H1 (cell line): ENCODE measurements around the gene FHIT. TPM values are rescaled to one million over a fixed set of nuclear protein-coding genes. Genes with fewer than 3 reads are reported as not detected.

Source experiments
- CTCF ChIA-PET: fragments of 300-600 bp; sonication (Branson Sonifier 250); formaldehyde crosslinking; loops from one replicate; lab custom pipeline; 2021; ENCODE audit not compliant: partially characterized antibody; lab: Charles Lee
- POLR2A ChIA-PET: fragments of 300-600 bp; sonication (Branson Sonifier 250); formaldehyde crosslinking; loops from one replicate; lab custom pipeline; 2021; ENCODE audit warnings: inconsistent platforms; ENCODE audit not compliant: partially characterized antibody; lab: Charles Lee
- DNase-seq, 2 experiments: peaks; one replicate each; pipeline versions ENCODE4 v3.0.0 to v3.0.0-alpha.2; 2010 to 2022; ENCODE audit warnings: low spot score in 2 of 2, low read depth in 1 of 2, mixed read lengths in 1 of 2
- FAIRE-seq: peaks from 2 replicates; lab custom pipeline; 2011; peaks lifted over from hg19 to GRCh38; lab: Jason Lieb, UNC
- H2AFZ ChIP-seq: 2 replicates; pipeline ENCODE4 v1.8.1; 2012; ENCODE audit warnings: low read length, inconsistent platforms
- H2AK5ac ChIP-seq: 2 replicates; pipeline ENCODE4 v1.6.1; 2013; ENCODE audit warnings: low read depth, low read length
- H2BK120ac ChIP-seq: replicated peaks from 2 replicates; pipeline ENCODE3; 2013; ENCODE audit warnings: low read depth, low read length, inconsistent platforms
- H2BK12ac ChIP-seq: 2 replicates; pipeline ENCODE4 v1.6.1; 2013; ENCODE audit warnings: low read depth, low read length
- H2BK15ac ChIP-seq: 2 replicates; pipeline ENCODE4 v1.6.1; 2013; ENCODE audit warnings: low read length
- H2BK20ac ChIP-seq: 2 replicates; pipeline ENCODE4 v1.6.1; 2013; ENCODE audit warnings: low read length
- H2BK5ac ChIP-seq: 2 replicates; pipeline ENCODE4 v1.6.1; 2013; ENCODE audit warnings: low read depth, low read length
- H3K14ac ChIP-seq: 2 replicates; pipeline ENCODE4 v1.6.1; 2013; ENCODE audit warnings: inconsistent platforms; ENCODE audit not compliant: insufficient read length
- H3K18ac ChIP-seq: 2 replicates; pipeline ENCODE4 v1.6.1; 2013; ENCODE audit warnings: low read length; ENCODE audit errors: extremely low read depth
- H3K23ac ChIP-seq: 2 replicates; pipeline ENCODE4 v1.6.1; 2013; ENCODE audit warnings: inconsistent platforms; ENCODE audit not compliant: insufficient read length
- H3K23me2 ChIP-seq: 2 replicates; pipeline ENCODE4 v1.6.1; 2013; ENCODE audit warnings: low read depth, low read length
- H3K27ac ChIP-seq: 2 replicates; pipeline ENCODE4 v1.6.1; 2011; ENCODE audit warnings: low read depth, low read length, inconsistent platforms
- H3K27me3 ChIP-seq, 4 experiments: replicated peaks in 1 of 4; 1 replicate in 1 of 4; 2 replicates in 3 of 4; pipeline versions ENCODE4 v1.6.1 to v1.8.1; 2011 to 2013; ENCODE audit warnings: low read length in 3 of 4, mild to moderate bottlenecking in 3 of 4, inconsistent platforms in 2 of 4, mixed read lengths in 2 of 4, moderate library complexity in 1 of 4; ENCODE audit not compliant: control insufficient read depth in 3 of 4, insufficient read depth in 3 of 4; ENCODE audit errors: extremely low read depth in 1 of 4
- H3K36me3 ChIP-seq, 4 experiments: 2 replicates each; pipeline versions ENCODE4 v1.6.1 to v1.8.1; 2011 to 2013; ENCODE audit warnings: mild to moderate bottlenecking in 4 of 4, low read length in 3 of 4, moderate library complexity in 2 of 4, control low read depth in 1 of 4, inconsistent platforms in 1 of 4; ENCODE audit not compliant: insufficient read depth in 4 of 4, control insufficient read depth in 2 of 4
- H3K4ac ChIP-seq: replicated peaks from 2 replicates; pipeline ENCODE3; 2013; ENCODE audit warnings: low read length, low read depth, mixed read lengths, inconsistent platforms; ENCODE audit not compliant: insufficient read length
- H3K4me1 ChIP-seq, 4 experiments: replicated peaks in 1 of 4; 1 replicate in 1 of 4; 2 replicates in 3 of 4; pipeline versions ENCODE4 v1.6.1 to v1.8.1; 2011 to 2013; ENCODE audit warnings: low read length in 3 of 4, inconsistent platforms in 2 of 4, mixed read lengths in 1 of 4; ENCODE audit not compliant: insufficient read depth in 4 of 4, control insufficient read depth in 3 of 4
- H3K4me2 ChIP-seq, 2 experiments: 2 replicates each; pipeline versions ENCODE4 v1.6.1 to v1.8.1; 2011 to 2013; ENCODE audit warnings: low read depth in 2 of 2, low read length in 2 of 2, control low read depth in 1 of 2, inconsistent platforms in 1 of 2, mild to moderate bottlenecking in 1 of 2; ENCODE audit not compliant: insufficient read depth in 1 of 2
- H3K4me3 ChIP-seq, 4 experiments: fragments of 200-600, 300-600 bp in 1 of 4; sonication (generic), shearing (Covaris generic), sonication (Bioruptor Twin) in 1 of 4; 2 replicates each; pipeline versions ENCODE4 v1.5.1 to v1.8.1; 2011 to 2016; ENCODE audit warnings: low read length in 4 of 4, low read depth in 3 of 4, control low read depth in 2 of 4, inconsistent platforms in 2 of 4, mild to moderate bottlenecking in 2 of 4, mixed read lengths in 1 of 4, moderate library complexity in 1 of 4; ENCODE audit not compliant: insufficient read depth in 2 of 4; ENCODE audit errors: extremely low read depth in 1 of 4
- H3K56ac ChIP-seq: replicated peaks from 2 replicates; pipeline ENCODE3; 2013; ENCODE audit warnings: low read depth, mild to moderate bottlenecking, mixed read lengths, low read length, inconsistent platforms; ENCODE audit not compliant: insufficient read length
- H3K79me1 ChIP-seq: 2 replicates; pipeline ENCODE4 v1.6.1; 2013; ENCODE audit warnings: low read depth, low read length, control low read depth
- H3K79me2 ChIP-seq, 2 experiments: 2 replicates each; pipeline versions ENCODE4 v1.6.1 to v1.8.1; 2012 to 2013; ENCODE audit warnings: low read length in 2 of 2, mild to moderate bottlenecking in 2 of 2, inconsistent platforms in 1 of 2; ENCODE audit not compliant: insufficient read depth in 2 of 2, control insufficient read depth in 1 of 2
- H3K9ac ChIP-seq, 4 experiments: replicated peaks in 1 of 4; 1 replicate in 1 of 4; 2 replicates in 3 of 4; pipeline versions ENCODE4 v1.6.1 to v1.8.1; 2011 to 2013; ENCODE audit warnings: low read depth in 3 of 4, low read length in 3 of 4, control low read depth in 2 of 4, mild to moderate bottlenecking in 2 of 4, moderate library complexity in 2 of 4, inconsistent platforms in 1 of 4; ENCODE audit errors: extremely low read depth in 1 of 4
- H3K9me3 ChIP-seq, 2 experiments: 2 replicates each; pipeline versions ENCODE4 v1.6.1 to v1.8.1; 2012 to 2013; ENCODE audit warnings: mild to moderate bottlenecking in 2 of 2, moderate library complexity in 2 of 2, control low read depth in 1 of 2, inconsistent platforms in 1 of 2, low read depth in 1 of 2, low read length in 1 of 2, mixed read lengths in 1 of 2; ENCODE audit not compliant: insufficient read depth in 2 of 2
- H4K20me1 ChIP-seq, 2 experiments: replicated peaks in 1 of 2; 2 replicates each; pipeline versions ENCODE3 to v1.8.1; 2011 to 2013; ENCODE audit warnings: inconsistent platforms in 2 of 2, low read length in 2 of 2, mild to moderate bottlenecking in 1 of 2; ENCODE audit not compliant: insufficient read depth in 2 of 2, control insufficient read depth in 1 of 2
- H4K5ac ChIP-seq: 2 replicates; pipeline ENCODE4 v1.6.1; 2013; ENCODE audit warnings: low read length, low read depth, mixed read lengths, inconsistent platforms; ENCODE audit not compliant: insufficient read length
- H4K8ac ChIP-seq: 2 replicates; pipeline ENCODE4 v1.8.0; 2013; ENCODE audit warnings: mild to moderate bottlenecking, moderate library complexity, low read length, inconsistent platforms; ENCODE audit not compliant: insufficient read depth; ENCODE audit errors: extremely low read depth
- H4K91ac ChIP-seq: replicated peaks from 2 replicates; pipeline ENCODE3; 2013; ENCODE audit warnings: low read length, mixed read lengths, inconsistent platforms; ENCODE audit not compliant: insufficient read length
- CREB1 ChIP-seq: IDR thresholded peaks from 2 replicates; pipeline ENCODE4 v1.6.1; 2012; ENCODE audit warnings: inconsistent platforms
- MAFK ChIP-seq: IDR thresholded peaks from 2 replicates; pipeline ENCODE4 v1.6.1; 2012; ENCODE audit warnings: low read depth, mild to moderate bottlenecking, improper control_type of control experiment, low read length
- RFX5 ChIP-seq: IDR thresholded peaks from 2 replicates; pipeline ENCODE4 v1.6.1; 2011; ENCODE audit warnings: low read depth, low read length, improper control_type of control experiment, borderline replicate concordance
- polyA plus RNA-seq, 7 experiments: library from polyadenylated mRNA; depleted of rRNA in 3 of 7; stranded (reverse) in 5 of 7; unstranded in 2 of 7; fragments of >200 nt in 5 of 7; fragments of 200-250 nt in 2 of 7; gene quantifications; 1 replicate in 5 of 7; 2 replicates in 1 of 7; 4 replicates in 1 of 7; pipeline versions ENCODE4 v1.2.1 to v1.2.3, GENCODE V29; 2011 to 2013; ENCODE audit warnings: missing spikeins in 2 of 7, mixed read lengths in 2 of 7
- total RNA-seq: library from RNA; stranded (reverse); fragmentation: NEBNext Ultra II Directional; extraction: Animal tissue kit (Norgen Biotek cat#: 25700); gene quantifications from 2 replicates; pipeline ENCODE4 v1.2.1, GENCODE V29; 2021

Gene FHIT
- total and polyA plus RNA-seq, 2 of the 8 experiments (the other 6 are each of a cell fraction or from before 2014, with no cell fraction given), result 1.2 to 3.2 TPM

DNA sequence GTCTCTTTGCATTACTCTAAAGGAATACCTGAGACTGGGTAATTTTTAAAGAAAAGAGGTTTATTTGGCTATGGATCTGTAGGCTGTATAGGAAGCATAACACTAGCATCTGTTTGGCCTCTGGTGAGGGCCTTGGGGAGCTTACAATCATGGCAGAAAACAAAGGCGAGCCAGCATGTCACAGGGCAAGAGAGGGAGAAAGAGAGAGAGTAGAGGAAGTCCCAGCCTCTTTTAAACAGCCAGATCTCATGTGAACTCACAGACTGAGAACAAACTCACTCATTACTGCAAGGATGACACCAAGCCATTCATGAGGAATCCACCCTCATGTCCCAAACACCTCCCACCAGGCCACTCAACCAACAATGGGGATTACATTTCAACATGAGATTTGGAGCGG is 974.6 kb downstream of the FHIT start (continued):
- TF ChIP-seq RFX5, result no peak

DNA sequence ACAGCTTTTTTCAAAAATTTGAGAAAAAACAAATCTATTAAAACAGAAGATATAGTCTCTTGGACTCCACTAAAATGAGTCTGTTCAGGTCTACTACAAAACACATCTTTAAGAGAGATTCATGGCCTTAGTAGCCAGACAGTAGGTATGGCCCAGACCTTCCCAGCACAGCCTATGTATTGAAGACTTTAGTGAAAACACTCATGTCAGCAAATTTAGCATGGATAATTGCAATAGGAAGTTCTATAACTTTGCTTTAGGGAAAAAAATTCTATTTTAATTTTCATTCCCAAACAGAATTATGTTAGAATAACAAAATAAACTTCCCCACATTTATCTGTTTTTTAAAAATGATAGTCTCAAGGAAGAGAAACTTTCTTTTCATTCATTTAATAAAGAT is 976.6 kb downstream of the FHIT start:
- Histone ChIP-seq H2BK120ac (no peak overlapping the region), H3K79me1 (no peaks in the 10 kb centered on the region), H2BK15ac (no peak overlapping the region), H3K79me2 (no peaks in the 10 kb centered on the region), H3K27me3 (no peaks in the 10 kb centered on the region), H4K8ac (no peak overlapping the region), H2AK5ac (no peak overlapping the region), H3K23me2 (no peaks in the 10 kb centered on the region), H3K56ac (no peak overlapping the region), H3K4me2 (no peak overlapping the region), H4K5ac (no peak overlapping the region), H3K4me3 (no peak overlapping the region), H3K9me3 (no peaks in the 10 kb centered on the region), H3K23ac (no peak overlapping the region), H2BK20ac (no peak overlapping the region), H2BK12ac (no peak overlapping the region), H4K91ac (no peak overlapping the region), H2AFZ (no peak overlapping the region), H3K18ac (no peak overlapping the region), H3K14ac (no peak overlapping the region), H2BK5ac (no peak overlapping the region), H3K4ac (no peak overlapping the region), H4K20me1 (no peaks in the 10 kb centered on the region), H3K4me1 (peaks cover 0 to 3% (median 1%) of the 10 kb centered on the region in 4 experiments; a peak in 2 of 7 replicates), H3K9ac (no peak overlapping the region), H3K36me3 (no peaks in the 10 kb centered on the region), H3K27ac (no peak overlapping the region)
- ChIA-PET CTCF (interaction anchor here (0.6 kb wide), 1 partner anchor 674 kb away, joined by 6 read pairs; no protein-coding TSS in a partner anchor), POLR2A (no interaction called here)
- TF ChIP-seq CREB1 (no peak), MAFK (peak; percentile 55; the same call in 1 of the 2 replicates)
- FAIRE-seq, result no peak
- DNase-seq, result no peak
